Esophagus muscularis mucosa (tissue), 4 donors: ENCODE measurements around the gene CTIF.

ENCODE experiments used
- CTCF ChIP-seq, 3 experiments: fragments of 200-600 bp in 2 of 3; fragments of 450-650 bp in 1 of 3; sonication (generic) in 2 of 3; IDR thresholded peaks; one replicate each; pipeline ENCODE4 v1.5.1; 2017 to 2019; ENCODE audit warnings: antibody characterized with exemption in 3 of 3, mild to moderate bottlenecking in 2 of 3, moderate library complexity in 1 of 3
- EP300 ChIP-seq: sonication (generic); formaldehyde crosslinking; IDR thresholded peaks from one replicate; pipeline ENCODE4 v1.6.1; 2017; ENCODE audit warnings: antibody characterized with exemption
- POLR2A ChIP-seq: fragments of 450-650 bp; IDR thresholded peaks from one replicate; pipeline ENCODE4 v1.6.1; 2017; ENCODE audit warnings: antibody characterized with exemption, moderate library complexity, mild to moderate bottlenecking, low read depth
- POLR2AphosphoS5 ChIP-seq, 2 donors: sonication (generic); formaldehyde crosslinking; IDR thresholded peaks; one replicate each; pipeline ENCODE4 v1.6.1; 2017; ENCODE audit warnings: antibody characterized with exemption in 2 of 2

GRCh38 chr18:48818329-48819254, 279.8 kb downstream of the CTIF start:
- TF ChIP-seq POLR2AphosphoS5 (IDR thresholded peaks at IDR 0.05), result no peak
- no peak for TF ChIP-seq POLR2A
- TF ChIP-seq CTCF (IDR thresholded peaks at IDR 0.05), result no peak
- no peak for TF ChIP-seq EP300
